Keratinocyte (primary cell): Measurements from ENCODE around the gene SSR3. TPM values are rescaled to one million over a fixed set of nuclear protein-coding genes. Genes with fewer than 3 reads are reported as not detected.

Source experiments
- DNase-seq: peaks from one replicate; pipeline ENCODE4 v3.0.0-alpha.2; 2011; ENCODE audit warnings: low read depth, missing footprints, low spot score
- FAIRE-seq: peaks from 2 replicates; lab custom pipeline; 2011; peaks lifted over from hg19 to GRCh38; lab: Jason Lieb, UNC
- H2AFZ ChIP-seq: 2 replicates; pipeline ENCODE4 v1.6.0; 2012; ENCODE audit warnings: low read length, control low read depth, inconsistent platforms; ENCODE audit not compliant: control insufficient read depth
- H3K27ac ChIP-seq: 2 replicates; pipeline ENCODE4 v1.5.1; 2011; ENCODE audit warnings: low read length; ENCODE audit not compliant: control insufficient read depth, insufficient read depth
- H3K27me3 ChIP-seq: 3 replicates; pipeline ENCODE4 v1.6.0; 2011; ENCODE audit warnings: low read length; ENCODE audit not compliant: control insufficient read depth, insufficient read depth; ENCODE audit errors: extremely low read depth
- H3K36me3 ChIP-seq, 2 experiments: 2 replicates in 1 of 2; 3 replicates in 1 of 2; pipeline ENCODE4 v1.5.1; 2011; ENCODE audit warnings: low read length in 2 of 2, mild to moderate bottlenecking in 1 of 2; ENCODE audit not compliant: control insufficient read depth in 2 of 2, insufficient read depth in 2 of 2; ENCODE audit errors: extremely low read depth in 1 of 2
- H3K4me1 ChIP-seq: 3 replicates; pipeline ENCODE4 v1.5.1; 2011; ENCODE audit warnings: low read length; ENCODE audit not compliant: control insufficient read depth, insufficient read depth; ENCODE audit errors: extremely low read depth
- H3K4me2 ChIP-seq: 3 replicates; pipeline ENCODE4 v1.6.0; 2011; ENCODE audit warnings: low read depth, low read length; ENCODE audit not compliant: control insufficient read depth, insufficient read depth; ENCODE audit errors: extremely low read depth
- H3K4me3 ChIP-seq, 3 experiments: fragments of 200-600 bp in 1 of 3; sonication (generic) in 1 of 3; 2 replicates in 2 of 3; 3 replicates in 1 of 3; pipeline ENCODE4 v1.5.1; 2011 to 2016; ENCODE audit warnings: low read length in 3 of 3, mild to moderate bottlenecking in 3 of 3, control low read depth in 2 of 3, inconsistent platforms in 1 of 3, low read depth in 1 of 3, mixed read lengths in 1 of 3, mixed run types in 1 of 3, moderate library complexity in 1 of 3; ENCODE audit not compliant: control insufficient read depth in 2 of 3, insufficient read depth in 2 of 3; ENCODE audit errors: extremely low read depth in 1 of 3
- H3K79me2 ChIP-seq: 2 replicates; pipeline ENCODE4 v1.6.0; 2012; ENCODE audit warnings: low read length; ENCODE audit not compliant: control insufficient read depth, insufficient read depth
- H3K9ac ChIP-seq: 3 replicates; pipeline ENCODE4 v1.6.0; 2011; ENCODE audit warnings: low read length; ENCODE audit not compliant: control insufficient read depth, insufficient read depth; ENCODE audit errors: extremely low read depth
- H3K9me1 ChIP-seq: 3 replicates; pipeline ENCODE4 v1.6.0; 2011; ENCODE audit warnings: low read length; ENCODE audit not compliant: control insufficient read depth, insufficient read depth; ENCODE audit errors: extremely low read depth
- H3K9me3 ChIP-seq: 2 replicates; pipeline ENCODE4 v1.5.1; 2012; ENCODE audit warnings: low read depth, low read length; ENCODE audit not compliant: control insufficient read depth
- H4K20me1 ChIP-seq: 3 replicates; pipeline ENCODE4 v1.6.0; 2011; ENCODE audit warnings: low read length; ENCODE audit not compliant: control insufficient read depth, insufficient read depth; ENCODE audit errors: extremely low read depth
- CTCF ChIP-seq, 3 experiments: IDR thresholded peaks in 1 of 3; conservative IDR thresholded peaks in 1 of 3; optimal IDR thresholded peaks in 1 of 3; 2 replicates in 2 of 3; 3 replicates in 1 of 3; pipeline versions ENCODE3 to v1.5.1; 2011; ENCODE audit warnings: low read length in 3 of 3, mild to moderate bottlenecking in 3 of 3, moderate library complexity in 2 of 3, control low read depth in 1 of 3, inconsistent platforms in 1 of 3; ENCODE audit not compliant: insufficient read depth in 2 of 3; ENCODE audit errors: extremely low read depth in 1 of 3
- EZH2 ChIP-seq: IDR thresholded peaks from one replicate; pipeline ENCODE4 v1.6.1; 2012; ENCODE audit warnings: inconsistent platforms, mild to moderate bottlenecking, low read length, moderate library complexity
- dilution Hi-C: fragments of 300-500 bp; cut with MboI; formaldehyde crosslinking; loops from one replicate; pipeline ENCODE4 v1.7.0; 2020; ENCODE audit warnings: low sequenced_read_pairs; ENCODE audit not compliant: extremely low pct_ligation_motif_present
- polyA plus RNA-seq, 5 experiments: library from polyadenylated mRNA; depleted of rRNA in 3 of 5; stranded (reverse) in 3 of 5; stranded (forward) in 1 of 5; unstranded in 1 of 5; fragments of >200 nt; gene quantifications; 1 replicate in 1 of 5; 2 replicates in 3 of 5; 3 replicates in 1 of 5; pipeline versions ENCODE4 v1.2.1 to v1.2.3, GENCODE V29; 2011 to 2012; ENCODE audit warnings: missing spikeins in 2 of 5, low read depth in 1 of 5, low replicate concordance in 1 of 5

SSR3 gene
- polyA plus RNA-seq, 1 donor (not counting 4 experiments of a cell fraction or from before 2014, with no cell fraction given): 378 TPM

DNA sequence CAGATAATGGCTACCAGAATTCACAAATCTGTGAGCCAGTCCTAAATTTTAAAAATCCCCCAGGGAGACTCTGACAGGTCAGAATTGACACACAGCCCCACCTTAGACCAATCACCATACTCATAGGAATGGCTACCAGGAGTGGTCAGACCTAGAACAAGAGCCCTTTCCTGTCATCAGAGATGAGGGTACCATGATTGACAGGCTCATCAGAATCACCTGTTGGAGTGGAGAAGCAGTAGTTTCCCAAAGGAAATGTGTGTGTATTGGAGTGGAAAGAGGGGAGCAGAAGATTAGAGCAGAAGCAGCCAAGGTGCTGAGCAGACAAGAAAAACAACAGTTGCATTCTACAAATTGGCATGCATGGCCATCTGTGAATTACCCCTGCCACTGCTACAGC is 27.0 kb upstream of the SSR3 start:
- Histone ChIP-seq H3K79me2 (no peaks in the 10 kb centered on the region), H3K9me1 (no peaks in the 10 kb centered on the region), H3K4me1 (peaks cover 12% of the 10 kb centered on the region), H3K36me3 (no peaks in the 10 kb centered on the region), H4K20me1 (no peaks in the 10 kb centered on the region), H3K9me3 (no peaks in the 10 kb centered on the region), H3K27ac (no peak overlapping the region), H2AFZ (no peak overlapping the region), H3K4me3 (no peak overlapping the region), H3K27me3 (no peaks in the 10 kb centered on the region), H3K9ac (no peak overlapping the region), H3K4me2 (no peak overlapping the region)
- dilution Hi-C loops: no loop called here
- TF ChIP-seq EZH2 (no peak), CTCF (optimal IDR thresholded peaks at IDR 0.05 in 1 of 3, IDR thresholded peaks at IDR 0.05 in 1 of 3, conservative IDR thresholded peaks at IDR 0.05 in 1 of 3; ENCODE audit: extremely low read depth in 1 of 3, insufficient read depth in 2 of 3, low read length in 3 of 3) (no peak)
- DNase-seq (no peak), FAIRE-seq (no peak)

GRCh38 chr3:156581033-156581432 is 26.1 kb upstream of the SSR3 start:
- no peak for DNase-seq
- Histone ChIP-seq H3K4me2 (no peak overlapping the region), H3K4me1 (peaks cover 12% of the 10 kb centered on the region), H3K9ac (no peak overlapping the region), H2AFZ (no peak overlapping the region), H3K9me3 (no peaks in the 10 kb centered on the region), H3K4me3 (no peak overlapping the region), H3K79me2 (no peaks in the 10 kb centered on the region), H3K9me1 (no peaks in the 10 kb centered on the region), H3K36me3 (no peaks in the 10 kb centered on the region), H4K20me1 (no peaks in the 10 kb centered on the region), H3K27me3 (no peaks in the 10 kb centered on the region), H3K27ac (no peak overlapping the region)
- no peak for FAIRE-seq
- dilution Hi-C loops: no loop called here
- no peak for TF ChIP-seq EZH2
- no peak for TF ChIP-seq CTCF (optimal IDR thresholded peaks at IDR 0.05 in 1 of 3, IDR thresholded peaks at IDR 0.05 in 1 of 3, conservative IDR thresholded peaks at IDR 0.05 in 1 of 3; ENCODE audit: extremely low read depth in 1 of 3, insufficient read depth in 2 of 3, low read length in 3 of 3)
